HG02759 (cell line): ENCODE data around the gene ZNF697.

Source experiments
- ATAC-seq: cut with Tn5 transposase; IDR thresholded peaks from one replicate; pipeline ENCODE4 v1.9.1; 2021; ENCODE audit warnings: mild to moderate bottlenecking, moderate library complexity; ENCODE audit not compliant: unreplicated experiment

ZNF697 gene

GRCh38 chr1:119664067-119664466 is 16.0 kb upstream of the ZNF697 start:
- no peak for ATAC-seq

- ATAC-seq: peak; percentile 76
These were observed 14.0 kb upstream of the ZNF697 start for GRCh38 chr1:119662034-119662437.

- peak; percentile 67 for ATAC-seq
These were observed 12.4 kb upstream of the ZNF697 start for GRCh38 chr1:119660253-119661083.

GRCh38 chr1:119659628-119660027 is 11.6 kb upstream of the ZNF697 start:
- no peak for ATAC-seq

GRCh38 chr1:119656410-119656955 is 8.4 kb upstream of the ZNF697 start:
- no peak for ATAC-seq

GRCh38 chr1:119655154-119655553 is 7.1 kb upstream of the ZNF697 start:
- ATAC-seq: no peak

- no peak for ATAC-seq
These were observed 5.7 kb upstream of the ZNF697 start for GRCh38 chr1:119653839-119654170.

GRCh38 chr1:119653135-119653838 is 5.2 kb upstream of the ZNF697 start:
- no peak for ATAC-seq

GRCh38 chr1:119652587-119652986 is 4.5 kb upstream of the ZNF697 start:
- no peak for ATAC-seq

GRCh38 chr1:119651641-119652040 is 3.6 kb upstream of the ZNF697 start:
- no peak for ATAC-seq

- ATAC-seq: no peak
These were observed 3.1 kb upstream of the ZNF697 start for GRCh38 chr1:119651133-119651532.

- ATAC-seq: no peak
These were observed 546 bp upstream of the ZNF697 start for GRCh38 chr1:119648620-119649004.

- no peak for ATAC-seq
These were observed 785 bp downstream of the ZNF697 start for GRCh38 chr1:119647228-119647733.

GRCh38 chr1:119646521-119647227 is 1.4 kb downstream of the ZNF697 start:
- no peak for ATAC-seq

GRCh38 chr1:119639109-119639508 is 9.0 kb downstream of the ZNF697 start:
- ATAC-seq: no peak

GRCh38 chr1:119637710-119638109 is 10.4 kb downstream of the ZNF697 start:
- ATAC-seq: no peak

- ATAC-seq: no peak
These were observed 11.5 kb downstream of the ZNF697 start for GRCh38 chr1:119636491-119637089.

- no peak for ATAC-seq
These were observed 12.2 kb downstream of the ZNF697 start for GRCh38 chr1:119635811-119636390.

- ATAC-seq: no peak
These were observed 14.1 kb downstream of the ZNF697 start for GRCh38 chr1:119634016-119634415.

GRCh38 chr1:119633575-119633974 is 14.5 kb downstream of the ZNF697 start:
- ATAC-seq: no peak

GRCh38 chr1:119632841-119633240 is 15.2 kb downstream of the ZNF697 start:
- no peak for ATAC-seq
